Duodenal mucosa (tissue), 2 donors: ENCODE measurements around the gene HPRT1.

Source experiments
- H3K27ac ChIP-seq: one replicate; pipeline ENCODE4 v1.7.0; 2013; ENCODE audit warnings: low read depth, low read length
- H3K27me3 ChIP-seq, 2 donors: one replicate each; pipeline ENCODE4 v1.7.0; 2013; ENCODE audit warnings: low read length in 2 of 2, control low read depth in 1 of 2; ENCODE audit not compliant: insufficient read depth in 2 of 2, control insufficient read depth in 1 of 2
- H3K36me3 ChIP-seq, 2 donors: one replicate each; pipeline ENCODE4 v1.7.0; 2013; ENCODE audit warnings: low read length in 2 of 2, control low read depth in 1 of 2; ENCODE audit not compliant: insufficient read depth in 2 of 2, control insufficient read depth in 1 of 2
- H3K4me1 ChIP-seq, 2 donors: one replicate each; pipeline ENCODE4 v1.7.0; 2013; ENCODE audit warnings: low read length in 2 of 2, control low read depth in 1 of 2; ENCODE audit not compliant: insufficient read depth in 2 of 2, control insufficient read depth in 1 of 2
- H3K4me3 ChIP-seq, 2 donors: one replicate each; pipeline ENCODE4 v1.7.0; 2013; ENCODE audit warnings: low read length in 2 of 2, low read depth in 1 of 2
- H3K9ac ChIP-seq, 2 donors: one replicate each; pipeline ENCODE4 v1.7.0; 2013; ENCODE audit warnings: low read length in 2 of 2, low read depth in 1 of 2
- H3K9me3 ChIP-seq, 2 donors: one replicate each; pipeline ENCODE4 v1.7.0; 2013; ENCODE audit warnings: low read length in 2 of 2, control low read depth in 1 of 2; ENCODE audit not compliant: control insufficient read depth in 1 of 2

Gene HPRT1

GRCh38 chrX:134537179-134537955, 77.4 kb downstream of the HPRT1 start:
- H3K4me1 ChIP-seq, result peaks cover 0 to 3% of the 10 kb centered on the region in 2 donors
- no peaks in the 10 kb centered on the region for H3K27me3 ChIP-seq
- peak overlapping the region; percentile 70 for H3K27ac ChIP-seq
- H3K36me3 ChIP-seq, result no peaks in the 10 kb centered on the region
- no peak overlapping the region for H3K4me3 ChIP-seq
- H3K9me3 ChIP-seq, result no peaks in the 10 kb centered on the region
- H3K9ac ChIP-seq, result no peak overlapping the region

GRCh38 chrX:134538316-134538715, 78.4 kb downstream of the HPRT1 start:
- no peaks in the 10 kb centered on the region for H3K9me3 ChIP-seq
- no peak overlapping the region for H3K27ac ChIP-seq
- no peak overlapping the region for H3K9ac ChIP-seq
- no peak overlapping the region for H3K4me3 ChIP-seq
- no peaks in the 10 kb centered on the region for H3K36me3 ChIP-seq
- H3K27me3 ChIP-seq, result no peaks in the 10 kb centered on the region
- H3K4me1 ChIP-seq, result peaks cover 0 to 3% of the 10 kb centered on the region in 2 donors

- Histone ChIP-seq H3K4me3 (no peak overlapping the region), H3K9ac (no peak overlapping the region), H3K36me3 (no peaks in the 10 kb centered on the region), H3K27me3 (peaks cover 6 to 14% of the 10 kb centered on the region in 2 donors), H3K27ac (no peak overlapping the region), H3K4me1 (peaks cover 0 to 3% of the 10 kb centered on the region in 2 donors), H3K9me3 (no peaks in the 10 kb centered on the region)
Observed at GRCh38 chrX:134541906-134542305, 81.9 kb downstream of the HPRT1 start.

DNA sequence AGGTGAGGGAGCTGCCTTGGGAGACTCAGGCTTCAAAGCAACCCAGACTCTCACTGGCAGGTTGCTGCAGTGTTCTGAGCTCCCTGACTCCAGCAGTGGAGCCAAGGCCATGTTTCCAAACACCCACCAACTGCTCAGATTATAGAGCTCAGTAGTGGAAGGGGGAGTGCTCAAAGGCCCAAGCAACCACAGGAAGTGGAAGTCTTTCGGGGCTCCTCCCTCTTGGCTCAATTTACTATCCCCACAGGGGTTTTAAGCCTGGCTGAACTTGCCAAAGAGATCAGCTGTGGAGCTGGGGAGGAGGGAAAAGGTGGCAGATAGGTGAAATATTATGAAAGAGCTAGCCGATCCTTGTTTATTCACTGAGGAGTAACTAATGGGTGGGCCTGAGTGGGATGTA, 82.5 kb downstream of the HPRT1 start:
- H3K27me3 ChIP-seq, result peaks cover 12 to 19% of the 10 kb centered on the region in 2 donors
- no peak overlapping the region for H3K27ac ChIP-seq

GRCh38 chrX:134543288-134543687, 83.3 kb downstream of the HPRT1 start:
- peaks cover 13 to 27% of the 10 kb centered on the region in 2 donors for H3K27me3 ChIP-seq
- no peak overlapping the region for H3K9ac ChIP-seq
- peaks cover 0 to 3% of the 10 kb centered on the region in 2 donors for H3K4me1 ChIP-seq
- no peaks in the 10 kb centered on the region for H3K9me3 ChIP-seq
- no peak overlapping the region for H3K4me3 ChIP-seq
- no peaks in the 10 kb centered on the region for H3K36me3 ChIP-seq
- H3K27ac ChIP-seq, result no peak overlapping the region

More for the DNA sequence above, 82.5 kb downstream of the HPRT1 start:
- Histone ChIP-seq H3K36me3 (no peaks in the 10 kb centered on the region), H3K9ac (no peak overlapping the region), H3K4me1 (no peaks in the 10 kb centered on the region), H3K9me3 (no peaks in the 10 kb centered on the region), H3K4me3 (no peak overlapping the region)

DNA sequence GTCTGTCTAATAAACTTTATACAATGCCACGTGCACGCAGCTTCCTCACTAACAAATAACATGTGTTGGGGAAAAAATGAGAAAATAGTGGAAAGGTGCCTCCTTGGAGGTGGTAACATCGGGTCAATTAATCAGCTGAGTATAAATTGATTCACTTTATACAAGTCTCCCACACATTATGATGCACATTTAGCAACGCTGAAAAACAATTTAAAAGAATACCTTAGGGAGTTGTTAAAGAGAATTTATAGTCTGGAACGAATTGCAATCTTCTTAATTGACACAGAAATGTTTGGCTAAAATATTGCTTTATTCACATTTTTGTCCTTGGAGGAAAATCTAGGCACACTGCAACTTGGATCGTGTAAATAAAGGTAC, 84.2 kb downstream of the HPRT1 start:
- no peaks in the 10 kb centered on the region for H3K36me3 ChIP-seq
- peaks cover 6 to 7% of the 10 kb centered on the region in 2 donors for H3K4me1 ChIP-seq
- H3K27me3 ChIP-seq, result peaks cover 13 to 36% of the 10 kb centered on the region in 2 donors
- H3K9me3 ChIP-seq, result no peaks in the 10 kb centered on the region
- H3K9ac ChIP-seq, result no peak overlapping the region
- H3K27ac ChIP-seq, result no peak overlapping the region
- H3K4me3 ChIP-seq, result peak overlapping the region; percentile 35 to 59

- Histone ChIP-seq H3K4me1 (peaks cover 6 to 7% of the 10 kb centered on the region in 2 donors), H3K27me3 (peaks cover 13 to 36% of the 10 kb centered on the region in 2 donors), H3K27ac (no peak overlapping the region), H3K36me3 (no peaks in the 10 kb centered on the region), H3K9me3 (no peaks in the 10 kb centered on the region), H3K9ac (no peak overlapping the region), H3K4me3 (peak overlapping the region; percentile 35 to 59)
Observed at GRCh38 chrX:134544513-134545151, 84.7 kb downstream of the HPRT1 start.

GRCh38 chrX:134545510-134545909, 85.5 kb downstream of the HPRT1 start:
- Histone ChIP-seq H3K36me3 (no peaks in the 10 kb centered on the region), H3K9ac (no peak overlapping the region), H3K27ac (no peak overlapping the region), H3K27me3 (peaks cover 18 to 36% of the 10 kb centered on the region in 2 donors), H3K4me1 (peaks cover 7 to 9% of the 10 kb centered on the region in 2 donors), H3K9me3 (no peaks in the 10 kb centered on the region), H3K4me3 (no peak overlapping the region)

DNA sequence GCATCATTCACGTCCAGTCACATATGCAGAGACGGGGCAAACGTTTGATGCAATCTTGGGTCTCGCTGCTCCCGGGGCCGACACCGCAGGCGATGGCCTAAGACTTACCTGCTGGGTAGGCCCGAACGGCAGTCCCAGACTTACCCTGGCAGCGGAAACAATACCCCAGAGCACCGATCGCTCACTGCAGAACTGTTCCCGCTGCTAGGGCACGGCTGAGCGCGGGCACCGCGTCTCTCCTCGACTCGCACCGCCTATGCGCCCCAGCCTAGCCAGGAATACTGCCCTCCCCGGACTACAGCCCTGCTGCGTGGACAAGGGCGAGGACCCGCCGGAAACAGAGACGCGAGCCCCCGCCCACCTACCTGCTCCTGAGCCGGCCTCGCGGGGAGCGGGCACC, 86.2 kb downstream of the HPRT1 start:
- peaks cover 18 to 36% of the 10 kb centered on the region in 2 donors for H3K27me3 ChIP-seq

GRCh38 chrX:134547047-134547679, 87.2 kb downstream of the HPRT1 start:
- Histone ChIP-seq H3K4me1 (peaks cover 7 to 12% of the 10 kb centered on the region in 2 donors), H3K4me3 (no peak overlapping the region), H3K36me3 (no peaks in the 10 kb centered on the region), H3K27ac (no peak overlapping the region), H3K27me3 (peaks cover 18 to 45% of the 10 kb centered on the region in 2 donors), H3K9ac (no peak overlapping the region), H3K9me3 (no peaks in the 10 kb centered on the region)

More for the DNA sequence above, 86.2 kb downstream of the HPRT1 start:
- Histone ChIP-seq H3K9me3 (no peaks in the 10 kb centered on the region), H3K36me3 (no peaks in the 10 kb centered on the region), H3K4me1 (peaks cover 7 to 12% of the 10 kb centered on the region in 2 donors), H3K9ac (no peak overlapping the region), H3K4me3 (no peak overlapping the region), H3K27ac (no peak overlapping the region)
